GM19328 (cell line): ENCODE data around the gene SAMD4B.
"Not testable (repeated sequence)": the region's sequence is repeated elsewhere in the genome, so short reads cannot be mapped to it uniquely, and the experiment has no call there.

Experiments used
- ATAC-seq: cut with Tn5 transposase; IDR thresholded peaks from one replicate; pipeline ENCODE4 v1.9.1; 2021; ENCODE audit warnings: mild to moderate bottlenecking, moderate library complexity; ENCODE audit not compliant: unreplicated experiment

The SAMD4B gene

GRCh38 chr19:39363901-39364457 lies 21.8 kb downstream of the SAMD4B start:
- ATAC-seq = no peak

GRCh38 chr19:39365531-39365930 lies 23.3 kb downstream of the SAMD4B start:
- no peak for ATAC-seq

- ATAC-seq = no peak
These were observed 27.0 kb downstream of the SAMD4B start for GRCh38 chr19:39369200-39369599.

GRCh38 chr19:39370735-39371134 lies 28.5 kb downstream of the SAMD4B start:
- no peak for ATAC-seq

DNA sequence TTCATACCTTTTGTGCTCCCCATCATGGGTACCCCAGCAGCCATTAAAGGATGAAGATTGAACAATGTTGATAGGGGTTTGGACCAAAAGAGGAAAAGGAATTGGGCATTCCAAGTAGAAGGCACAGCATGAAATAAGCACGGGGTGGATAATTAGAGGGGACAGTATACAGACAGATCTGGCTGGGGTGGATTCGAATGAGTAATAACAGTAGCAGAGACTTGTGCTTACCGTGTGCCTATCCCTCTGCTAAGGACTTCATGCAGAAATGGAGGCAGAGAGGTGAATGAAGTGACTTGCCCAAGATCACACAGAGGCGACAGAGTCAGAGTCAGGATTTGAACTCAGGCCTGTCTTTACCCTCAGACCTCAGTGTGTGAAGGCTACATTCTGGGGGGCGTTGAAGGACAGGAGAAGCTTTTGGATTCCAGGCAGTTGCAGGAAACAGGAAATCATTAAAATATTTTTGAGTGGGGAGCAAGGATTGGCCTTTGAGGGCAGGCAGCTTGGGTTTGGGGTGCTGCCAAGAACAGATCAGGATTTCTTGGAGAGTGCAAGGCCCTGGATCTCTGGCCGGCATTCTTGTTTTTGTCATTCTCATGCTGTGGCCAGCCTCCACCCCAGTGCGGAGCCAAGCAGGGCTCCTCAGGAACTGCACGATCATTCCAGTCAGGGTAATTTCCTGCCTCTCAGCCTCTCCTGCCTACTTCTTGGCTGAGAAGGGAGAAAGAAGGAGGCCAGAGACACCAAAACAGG lies 30.0 kb downstream of the SAMD4B start:
- ATAC-seq = no peak

GRCh38 chr19:39372941-39373340 lies 30.7 kb downstream of the SAMD4B start:
- no peak for ATAC-seq

GRCh38 chr19:39375929-39376328 lies 33.7 kb downstream of the SAMD4B start:
- no peak for ATAC-seq

DNA sequence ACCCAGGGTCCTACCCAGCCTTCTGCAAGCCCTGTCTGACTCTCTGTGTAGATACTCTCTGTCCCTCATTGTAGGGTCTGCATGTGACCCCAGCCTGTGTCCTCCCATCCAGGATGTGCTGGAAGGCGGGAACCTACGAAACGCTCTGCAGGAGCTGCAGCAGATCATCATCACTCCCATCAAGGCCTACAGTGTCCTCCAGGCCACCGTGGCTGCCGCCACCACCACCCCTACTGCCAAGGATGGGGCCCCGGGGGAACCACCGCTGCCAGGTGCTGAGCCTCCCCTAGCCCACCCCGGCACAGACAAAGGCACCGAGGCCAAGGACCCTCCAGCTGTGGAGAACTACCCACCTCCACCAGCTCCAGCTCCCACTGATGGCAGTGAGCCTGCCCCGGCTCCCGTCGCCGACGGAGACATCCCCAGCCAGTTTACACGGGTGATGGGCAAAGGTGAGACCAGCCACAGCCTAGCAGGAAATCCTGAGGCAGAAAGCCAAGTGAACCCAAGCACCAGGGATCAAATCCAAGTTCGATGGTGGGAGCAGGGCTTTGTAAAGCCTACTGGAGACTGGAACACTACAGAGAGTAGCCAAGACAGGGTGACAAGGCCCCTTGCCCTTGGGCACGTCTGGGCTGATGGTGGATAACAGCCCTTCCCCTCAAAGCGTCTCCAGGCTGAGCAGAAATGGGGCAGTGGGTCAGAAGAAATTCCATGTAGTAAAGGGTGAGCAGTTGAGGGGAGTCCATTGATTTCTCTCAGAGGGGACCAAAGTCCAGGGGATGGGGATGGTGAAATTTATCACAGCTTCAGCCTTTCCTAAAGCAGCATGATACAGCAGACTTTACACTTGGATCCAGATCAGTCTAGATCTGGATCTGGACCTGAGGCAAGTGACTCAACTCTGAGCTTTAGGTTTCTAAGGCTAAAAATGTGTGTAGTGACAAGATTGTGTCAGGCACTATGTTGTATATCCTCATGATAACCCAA lies 35.4 kb downstream of the SAMD4B start:
- ATAC-seq = no peak

GRCh38 chr19:39379366-39379765 lies 37.1 kb downstream of the SAMD4B start:
- ATAC-seq = not testable (repeated sequence)

- no peak for ATAC-seq
These were observed 37.7 kb downstream of the SAMD4B start for GRCh38 chr19:39379865-39380396.

- no peak for ATAC-seq
These were observed 38.6 kb downstream of the SAMD4B start for GRCh38 chr19:39380521-39381502.

GRCh38 chr19:39381910-39382611 lies 39.8 kb downstream of the SAMD4B start:
- no peak for ATAC-seq

DNA sequence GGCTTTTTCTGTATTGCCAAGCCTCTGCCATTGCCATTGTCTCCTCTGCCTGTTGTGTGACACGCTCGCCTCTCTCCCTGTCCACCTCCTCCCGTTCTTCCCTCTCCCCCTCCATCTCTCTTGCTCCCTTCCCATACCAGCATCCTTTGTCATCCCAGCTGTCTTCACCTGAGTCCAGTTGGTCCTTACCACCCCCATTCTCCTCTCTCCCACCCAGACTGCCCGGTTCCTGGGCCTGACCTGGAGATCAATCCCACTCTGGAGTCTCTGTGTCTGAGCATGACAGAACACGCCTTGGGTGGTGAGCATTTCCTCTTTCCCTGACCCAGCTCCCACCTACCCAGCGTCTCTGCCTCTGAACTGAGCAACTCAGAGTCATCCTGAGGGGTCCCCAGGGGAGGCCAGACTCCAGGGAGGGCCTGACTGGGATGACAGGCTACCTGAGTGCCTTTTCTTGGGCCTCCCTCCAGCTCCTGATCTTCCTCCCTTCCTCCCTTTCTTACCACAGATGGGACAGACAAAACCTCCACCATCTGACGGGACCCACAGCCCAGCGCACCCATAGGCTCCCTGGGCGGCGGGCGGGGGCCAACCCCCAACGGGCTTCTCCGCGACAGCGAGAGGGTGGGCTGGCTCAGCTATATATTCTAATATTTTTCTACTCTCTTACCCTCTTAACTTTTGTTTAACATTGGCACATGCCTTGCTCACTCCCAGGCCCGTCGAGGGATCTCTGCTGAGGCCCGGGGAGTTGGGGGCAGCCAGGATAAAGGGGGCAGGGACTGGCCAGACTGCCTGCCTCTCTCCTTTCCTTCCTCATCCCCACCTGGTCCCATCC lies 41.0 kb downstream of the SAMD4B start:
- ATAC-seq = no peak

DNA sequence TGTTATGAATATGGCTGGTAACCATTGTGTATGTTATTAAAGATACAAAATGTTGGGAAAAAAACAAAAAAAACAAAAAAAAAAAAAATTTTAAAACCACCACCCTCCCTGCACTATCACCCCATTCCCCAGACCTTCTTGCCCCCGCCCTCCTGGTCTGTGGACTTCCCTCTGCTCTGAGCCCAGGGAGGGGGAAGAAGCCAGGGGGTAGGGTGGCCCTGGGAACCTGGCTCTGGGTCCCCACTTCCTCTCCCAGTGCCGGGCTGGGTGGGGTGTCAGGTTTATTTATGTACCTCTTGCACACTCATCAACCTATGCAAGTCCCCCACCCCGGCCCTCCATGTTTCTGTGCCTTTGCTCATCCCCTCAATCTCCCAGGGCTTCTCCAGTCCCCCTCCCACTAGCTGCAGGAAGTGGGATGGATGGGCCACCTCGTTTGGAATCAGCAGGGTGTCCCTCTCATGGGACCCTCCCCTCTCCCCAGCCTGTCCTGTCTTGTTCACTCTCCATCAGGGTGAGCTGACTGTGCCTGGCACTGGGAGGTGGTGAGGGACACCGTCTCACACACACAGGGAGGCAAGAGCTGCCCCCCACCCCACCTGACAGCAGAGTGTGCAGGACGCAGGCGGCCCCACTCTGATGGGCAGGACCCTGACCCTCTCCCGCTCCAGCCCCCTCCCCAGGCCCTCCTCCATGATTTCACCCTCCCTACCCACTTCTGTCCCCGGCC lies 42.8 kb downstream of the SAMD4B start:
- no peak for ATAC-seq

GRCh38 chr19:39385629-39386411 lies 43.6 kb downstream of the SAMD4B start:
- ATAC-seq = no peak

GRCh38 chr19:39386557-39386956 lies 44.3 kb downstream of the SAMD4B start:
- ATAC-seq = no peak

GRCh38 chr19:39388657-39389056 lies 46.4 kb downstream of the SAMD4B start:
- no peak for ATAC-seq
